Memory B cell (primary cell): ENCODE results near the gene FHIT.

Source experiments
- ATAC-seq: fragments of 150-1000 bp; cut with Tn5 transposase; 2 replicates; pipeline ENCODE4 v1.10.0; 2021; ENCODE audit warnings: low read depth, mild to moderate bottlenecking, moderate library complexity
- DNase-seq, 2 donors: peaks; one replicate each; pipeline ENCODE4 v3.0.0; 2022; ENCODE audit warnings: low spot score in 2 of 2
- H3K27ac Mint-ChIP-seq: one replicate; pipeline ENCODE4 v1.8.0; 2022; ENCODE audit warnings: mild to moderate bottlenecking, moderate library complexity, mixed read lengths
- H3K27me3 Mint-ChIP-seq: one replicate; pipeline ENCODE4 v1.8.0; 2022; ENCODE audit warnings: mixed read lengths
- H3K36me3 Mint-ChIP-seq: one replicate; pipeline ENCODE4 v1.8.0; 2022; ENCODE audit warnings: mild to moderate bottlenecking, mixed read lengths
- H3K4me1 Mint-ChIP-seq: one replicate; pipeline ENCODE4 v1.8.0; 2022; ENCODE audit warnings: mixed read lengths
- H3K4me3 Mint-ChIP-seq: one replicate; pipeline ENCODE4 v1.8.0; 2022; ENCODE audit warnings: mild to moderate bottlenecking, moderate library complexity, mixed read lengths
- H3K9me3 Mint-ChIP-seq: one replicate; pipeline ENCODE4 v1.8.0; 2022; ENCODE audit warnings: mixed read lengths

Gene FHIT

DNA sequence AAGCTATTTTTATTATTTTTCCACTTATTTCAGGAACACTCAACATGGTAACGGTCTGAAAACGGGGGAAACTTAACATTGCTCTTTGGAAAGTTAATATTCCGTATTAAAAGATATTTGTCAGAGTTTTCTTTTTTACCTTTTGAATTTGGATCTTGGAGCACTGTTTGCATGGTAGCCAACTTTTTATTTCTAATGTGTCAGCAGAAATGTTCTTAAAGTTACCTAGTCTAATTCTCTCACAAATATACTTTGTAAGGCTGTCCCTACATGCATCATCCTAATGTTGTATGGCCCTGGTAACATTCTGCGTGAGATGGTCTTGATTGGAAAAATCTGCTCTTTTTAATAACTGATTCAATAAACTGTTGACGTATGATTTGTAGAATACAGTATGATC, 719.5 kb downstream of the FHIT start:
- H3K27me3 Mint-ChIP-seq = no peaks in the 10 kb centered on the region
- H3K4me1 Mint-ChIP-seq = no peaks in the 10 kb centered on the region
- H3K36me3 Mint-ChIP-seq = peaks cover 2% of the 10 kb centered on the region
- no peaks in the 10 kb centered on the region for H3K9me3 Mint-ChIP-seq
- ATAC-seq (no peak), DNase-seq (no peak)
- H3K4me3 Mint-ChIP-seq = no peak overlapping the region
- H3K27ac Mint-ChIP-seq = no peak overlapping the region

DNA sequence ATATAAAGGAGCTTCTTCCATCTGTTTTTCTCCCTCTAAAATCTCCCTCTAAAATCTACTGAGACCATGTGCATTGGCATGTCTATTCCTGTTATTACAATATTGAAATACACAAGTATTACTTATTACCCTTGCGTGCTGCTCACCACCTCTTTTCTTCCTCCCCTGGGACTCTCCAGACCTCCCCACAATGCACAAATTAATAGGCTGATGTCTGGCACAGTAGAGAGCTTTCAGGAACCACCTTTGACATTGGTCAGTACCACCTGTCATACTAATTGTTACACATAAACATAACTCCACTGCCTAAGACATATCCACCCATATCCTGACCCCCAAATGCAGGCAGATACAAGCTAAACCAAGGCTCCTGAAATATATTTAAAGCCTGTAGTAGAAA, 722.6 kb downstream of the FHIT start:
- H3K27me3 Mint-ChIP-seq = no peaks in the 10 kb centered on the region
- H3K9me3 Mint-ChIP-seq = no peaks in the 10 kb centered on the region

DNA sequence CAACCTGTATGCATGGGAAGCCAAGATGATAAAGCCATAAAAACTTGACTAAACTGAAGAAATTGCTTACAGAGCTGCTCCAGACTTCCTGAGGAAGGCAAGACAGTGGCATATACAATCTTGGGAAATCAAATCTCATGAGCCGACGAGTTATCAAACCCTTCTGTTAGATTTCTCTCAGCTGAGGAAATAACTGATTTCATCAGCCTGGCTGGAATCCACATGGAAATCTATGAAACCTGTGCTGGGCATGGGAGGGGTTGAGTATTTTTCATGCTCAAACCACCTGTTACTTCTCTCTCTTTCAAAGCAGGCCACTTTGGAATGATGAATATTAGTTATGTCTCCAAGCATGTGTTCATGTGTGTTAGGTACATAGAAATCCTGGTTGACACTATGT, 727.7 kb downstream of the FHIT start:
- H3K36me3 Mint-ChIP-seq = no peaks in the 10 kb centered on the region
- H3K9me3 Mint-ChIP-seq = peaks cover 2% of the 10 kb centered on the region
- DNase-seq (no peak), ATAC-seq (no peak)
- no peaks in the 10 kb centered on the region for H3K4me1 Mint-ChIP-seq
- H3K4me3 Mint-ChIP-seq = no peak overlapping the region
- no peak overlapping the region for H3K27ac Mint-ChIP-seq
- H3K27me3 Mint-ChIP-seq = no peaks in the 10 kb centered on the region

More for the DNA sequence above, 722.6 kb downstream of the FHIT start:
- Mint-ChIP-seq H3K27ac (no peak overlapping the region), H3K4me1 (no peaks in the 10 kb centered on the region), H3K4me3 (no peak overlapping the region), H3K36me3 (peaks cover 2% of the 10 kb centered on the region)
- DNase-seq (no peak), ATAC-seq (no peak)

DNA sequence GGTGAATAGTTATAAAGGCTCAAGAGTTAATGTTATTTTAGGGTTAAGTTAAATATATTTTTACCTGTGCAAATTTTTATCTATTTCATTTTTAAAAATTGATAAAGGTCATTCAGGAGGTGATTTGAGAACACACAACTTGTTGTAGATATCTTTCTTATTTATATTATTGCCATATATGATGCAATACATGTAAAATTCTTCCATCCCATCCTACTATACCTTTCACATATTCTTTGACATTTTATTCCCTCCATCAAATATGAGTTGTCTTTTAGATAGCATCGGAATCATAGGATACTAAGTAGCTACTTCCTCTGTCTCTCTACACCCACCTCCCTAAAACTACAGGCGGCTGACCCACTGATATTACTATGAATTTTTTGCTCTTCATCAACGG, 734.1 kb downstream of the FHIT start:
- peaks cover 1% of the 10 kb centered on the region for H3K9me3 Mint-ChIP-seq
- no peak for ATAC-seq
- H3K4me3 Mint-ChIP-seq = no peak overlapping the region
- DNase-seq = no peak
- no peaks in the 10 kb centered on the region for H3K4me1 Mint-ChIP-seq
- no peaks in the 10 kb centered on the region for H3K36me3 Mint-ChIP-seq
- no peak overlapping the region for H3K27ac Mint-ChIP-seq
- H3K27me3 Mint-ChIP-seq = no peaks in the 10 kb centered on the region

DNA sequence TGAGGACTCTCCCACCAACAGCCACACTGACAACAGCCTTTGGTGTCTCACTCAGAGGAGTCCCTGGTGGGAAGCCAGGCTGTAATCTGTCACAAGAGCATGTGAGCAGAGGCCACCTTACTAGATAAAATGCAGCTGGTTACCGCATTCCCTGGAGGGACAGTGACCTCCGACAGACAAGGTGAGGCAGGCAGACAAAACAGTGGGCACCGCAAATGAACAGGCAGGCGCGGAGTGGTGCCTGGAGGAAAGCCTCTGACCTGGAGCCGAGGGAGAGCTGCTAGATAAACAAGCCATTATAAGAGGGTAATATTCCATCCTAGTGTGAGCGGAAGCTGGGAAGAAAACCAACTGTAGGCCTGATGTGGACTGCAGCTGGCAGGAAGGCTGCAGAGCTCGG, 736.4 kb downstream of the FHIT start:
- H3K27ac Mint-ChIP-seq = no peak overlapping the region
- no peaks in the 10 kb centered on the region for H3K36me3 Mint-ChIP-seq
- ATAC-seq = no peak

DNA sequence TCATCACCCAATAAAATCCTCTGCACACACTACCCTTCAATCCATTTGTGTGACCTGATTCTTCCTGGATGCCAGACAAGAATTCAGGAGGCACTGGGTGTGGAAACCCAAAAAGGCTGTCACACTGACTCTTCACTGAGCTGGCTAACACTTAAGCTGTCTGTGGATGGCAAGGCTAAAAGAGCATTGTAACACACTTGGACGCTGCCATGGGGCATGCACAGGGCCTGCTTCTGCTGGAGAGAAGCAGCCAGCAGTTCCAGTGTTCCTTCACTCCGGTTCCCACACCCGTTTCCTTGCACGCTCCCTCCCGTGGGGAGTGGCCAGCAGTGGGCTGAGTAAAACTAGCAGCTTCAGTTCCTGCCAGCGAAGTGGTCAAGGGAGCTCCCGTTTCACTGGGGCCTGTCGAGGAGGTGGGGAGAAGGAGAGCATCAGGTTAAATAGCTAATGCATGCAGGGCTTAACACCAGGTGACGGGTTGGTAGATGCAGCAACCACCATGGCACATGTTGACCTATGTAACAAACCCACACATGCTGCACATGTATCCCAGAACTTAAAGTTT, 737.1 kb downstream of the FHIT start:
- H3K27ac Mint-ChIP-seq = no peak overlapping the region
- no peaks in the 10 kb centered on the region for H3K36me3 Mint-ChIP-seq
- no peaks in the 10 kb centered on the region for H3K27me3 Mint-ChIP-seq
- ATAC-seq (no peak), DNase-seq (no peak)
- H3K4me1 Mint-ChIP-seq = no peaks in the 10 kb centered on the region
- H3K9me3 Mint-ChIP-seq = peaks cover 1% of the 10 kb centered on the region
- H3K4me3 Mint-ChIP-seq = no peak overlapping the region

More for the DNA sequence above, 736.4 kb downstream of the FHIT start:
- no peak for DNase-seq
- H3K9me3 Mint-ChIP-seq = peaks cover 1% of the 10 kb centered on the region
- no peak overlapping the region for H3K4me3 Mint-ChIP-seq
- H3K4me1 Mint-ChIP-seq = no peaks in the 10 kb centered on the region
- no peaks in the 10 kb centered on the region for H3K27me3 Mint-ChIP-seq

DNA sequence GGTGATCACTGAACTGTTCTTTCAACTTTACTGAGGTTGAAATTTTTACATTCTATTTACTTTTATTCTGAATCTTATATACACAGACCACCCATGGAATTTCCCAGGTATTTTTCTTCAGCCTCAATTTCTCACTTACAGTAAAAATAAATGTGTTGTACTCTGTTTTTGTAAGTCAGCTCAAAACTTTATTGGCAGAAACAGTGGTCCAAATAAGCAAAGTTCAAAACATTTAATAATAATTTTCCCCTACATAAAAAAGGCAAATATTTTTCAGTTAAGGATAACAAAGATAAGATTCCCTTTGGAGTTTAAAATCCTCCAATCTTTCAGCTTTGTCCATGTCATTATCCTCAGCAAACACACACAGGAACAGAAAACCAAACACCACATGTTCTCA, 738.0 kb downstream of the FHIT start:
- H3K4me3 Mint-ChIP-seq = no peak overlapping the region

DNA sequence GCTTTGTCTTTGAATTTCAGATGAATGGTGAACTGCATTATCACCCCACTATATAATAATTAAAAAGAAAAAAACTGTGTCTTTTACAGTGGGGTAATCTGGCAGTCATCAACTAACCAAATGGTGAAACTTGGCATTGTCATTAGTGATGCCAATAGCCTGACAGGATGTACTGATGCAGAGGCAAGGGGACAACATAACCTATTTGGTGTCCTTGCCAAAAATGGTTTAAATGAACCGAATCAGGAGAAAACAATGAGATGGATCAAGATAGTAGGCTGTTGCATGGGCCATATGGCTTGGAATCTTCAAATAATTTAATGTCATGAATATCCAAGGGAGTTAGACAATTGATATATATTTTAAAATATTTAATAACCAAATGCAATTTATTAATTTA, 738.7 kb downstream of the FHIT start:
- Mint-ChIP-seq H3K4me1 (no peaks in the 10 kb centered on the region), H3K27ac (no peak overlapping the region), H3K4me3 (no peak overlapping the region), H3K27me3 (no peaks in the 10 kb centered on the region), H3K9me3 (peaks cover 1% of the 10 kb centered on the region), H3K36me3 (no peaks in the 10 kb centered on the region)
- DNase-seq (no peak), ATAC-seq (no peak)

More for the DNA sequence above, 738.0 kb downstream of the FHIT start:
- Mint-ChIP-seq H3K27me3 (no peaks in the 10 kb centered on the region), H3K4me1 (no peaks in the 10 kb centered on the region), H3K36me3 (no peaks in the 10 kb centered on the region), H3K9me3 (peaks cover 1% of the 10 kb centered on the region), H3K27ac (no peak overlapping the region)
- no peak for DNase-seq
- no peak for ATAC-seq

DNA sequence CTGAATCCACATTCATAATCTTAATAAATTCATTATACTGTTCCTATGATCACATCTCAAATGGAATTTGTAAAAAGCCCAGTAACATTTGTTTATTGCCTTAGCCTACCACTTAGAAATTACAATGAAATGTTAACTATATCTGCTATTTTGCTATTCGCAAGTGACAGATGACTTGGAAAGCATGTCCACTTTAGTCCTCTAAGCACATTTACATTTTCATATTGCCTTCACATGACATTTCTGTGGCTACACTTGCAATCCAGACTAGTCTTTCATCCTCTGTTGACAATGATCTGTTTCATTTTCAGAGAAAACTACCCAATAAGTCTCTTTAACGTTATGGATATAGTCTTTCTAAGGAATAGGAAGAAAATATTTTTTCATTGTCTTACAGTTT, 741.8 kb downstream of the FHIT start:
- no peak overlapping the region for H3K27ac Mint-ChIP-seq
- peaks cover under 1% of the 10 kb centered on the region for H3K4me1 Mint-ChIP-seq
- ATAC-seq (no peak), DNase-seq (no peak)
- H3K9me3 Mint-ChIP-seq = peaks cover 1% of the 10 kb centered on the region
- H3K4me3 Mint-ChIP-seq = no peak overlapping the region
- H3K27me3 Mint-ChIP-seq = no peaks in the 10 kb centered on the region
- H3K36me3 Mint-ChIP-seq = no peaks in the 10 kb centered on the region

DNA sequence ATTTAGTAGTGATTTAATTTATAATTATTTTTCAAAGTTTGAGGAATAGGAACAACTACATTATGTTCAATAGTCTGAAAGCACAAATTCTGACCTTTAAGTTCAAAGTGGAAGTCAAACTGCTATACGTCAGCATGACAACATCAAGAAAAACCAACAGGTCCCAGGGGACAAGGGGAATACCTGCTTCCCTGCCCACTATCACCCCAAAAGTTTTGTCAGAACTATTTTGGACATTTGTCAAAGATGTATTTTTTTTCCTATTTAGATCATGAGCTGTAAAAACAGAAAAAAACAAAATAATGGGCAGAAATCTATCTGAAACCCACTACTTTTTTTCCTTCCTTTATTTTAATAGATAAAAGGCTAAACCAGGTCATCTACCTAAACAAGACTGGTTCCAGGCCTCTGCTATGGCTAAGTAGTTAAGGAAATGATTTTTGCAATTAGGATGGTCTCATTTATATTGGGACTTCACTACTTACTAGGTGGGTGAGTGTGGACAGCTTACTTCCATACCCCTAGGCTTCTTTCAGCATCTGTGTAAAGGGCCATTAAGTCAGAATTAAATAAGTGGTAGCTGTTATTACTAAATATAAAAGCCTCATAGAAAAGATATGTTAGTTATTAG, 746.3 kb downstream of the FHIT start:
- no peak overlapping the region for H3K4me3 Mint-ChIP-seq
- DNase-seq = no peak
- peaks cover 1% of the 10 kb centered on the region for H3K9me3 Mint-ChIP-seq
- ATAC-seq = peak; percentile 66
- H3K27ac Mint-ChIP-seq = no peak overlapping the region
- H3K27me3 Mint-ChIP-seq = no peaks in the 10 kb centered on the region
- H3K36me3 Mint-ChIP-seq = no peaks in the 10 kb centered on the region
- peaks cover 2% of the 10 kb centered on the region for H3K4me1 Mint-ChIP-seq

DNA sequence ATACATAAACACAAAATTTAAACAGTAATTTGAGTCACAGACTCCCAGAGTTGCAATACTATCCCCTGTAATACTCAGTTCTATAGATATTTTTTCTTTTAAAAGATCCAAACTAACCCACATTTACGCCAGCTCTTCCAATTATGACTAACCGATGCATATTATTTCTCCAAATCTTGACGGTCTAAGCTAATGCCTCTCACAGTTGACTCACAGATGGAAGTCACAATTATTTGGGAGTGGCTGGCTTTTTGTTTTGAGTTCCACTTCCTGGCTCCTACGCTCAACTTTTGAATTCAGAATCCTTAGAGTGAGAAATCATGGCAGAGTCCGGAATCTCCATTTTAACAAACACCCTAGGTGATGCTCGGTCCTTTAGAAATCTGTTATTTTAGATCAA, 749.9 kb downstream of the FHIT start:
- Mint-ChIP-seq H3K27me3 (peaks cover 1% of the 10 kb centered on the region), H3K4me3 (no peak overlapping the region), H3K27ac (no peak overlapping the region), H3K9me3 (peaks cover 1% of the 10 kb centered on the region), H3K36me3 (no peaks in the 10 kb centered on the region), H3K4me1 (peaks cover 2% of the 10 kb centered on the region)
- no peak for ATAC-seq
- DNase-seq = no peak

DNA sequence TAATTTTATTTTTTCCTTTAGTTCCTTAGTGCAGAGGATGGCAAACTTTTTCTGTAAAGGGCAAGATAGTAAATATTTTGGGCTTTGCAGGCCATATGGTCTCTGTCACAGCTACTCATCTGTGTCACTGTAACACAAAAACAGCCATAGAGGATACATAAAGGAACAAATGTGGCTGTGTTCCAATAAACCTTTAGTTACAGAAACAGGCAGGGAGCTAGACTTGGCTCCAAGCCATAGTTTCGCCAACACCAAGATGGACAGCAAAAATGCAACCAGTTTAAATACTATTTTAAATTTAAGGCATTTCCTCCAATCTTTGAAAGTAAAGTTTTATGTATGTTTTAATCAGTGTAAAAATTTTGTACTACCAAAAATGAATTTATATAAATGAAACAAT, 753.4 kb downstream of the FHIT start:
- no peaks in the 10 kb centered on the region for H3K4me1 Mint-ChIP-seq
- H3K36me3 Mint-ChIP-seq = no peaks in the 10 kb centered on the region
- ATAC-seq (no peak), DNase-seq (no peak)
- peaks cover 1% of the 10 kb centered on the region for H3K27me3 Mint-ChIP-seq
- H3K4me3 Mint-ChIP-seq = no peak overlapping the region
- no peaks in the 10 kb centered on the region for H3K9me3 Mint-ChIP-seq
- H3K27ac Mint-ChIP-seq = no peak overlapping the region

DNA sequence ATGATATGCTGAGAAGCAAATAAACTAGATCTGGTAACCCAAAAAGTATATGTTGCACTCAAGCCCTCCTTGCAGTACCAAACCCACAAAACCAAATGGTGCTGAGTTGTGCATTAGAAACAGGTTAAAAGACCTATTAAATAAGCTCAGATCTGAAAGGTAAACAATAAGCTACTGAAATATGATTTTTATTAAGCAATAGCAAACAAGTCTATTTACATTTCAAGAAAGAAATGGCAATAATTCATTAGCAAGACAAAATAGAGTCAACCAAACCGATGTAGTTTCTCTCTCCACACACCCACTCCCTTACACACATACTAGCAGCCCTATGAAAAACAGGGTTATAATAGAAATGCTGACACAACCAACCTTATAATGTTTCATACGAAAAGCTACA, 760.3 kb downstream of the FHIT start:
- Mint-ChIP-seq H3K27ac (no peak overlapping the region), H3K4me3 (no peak overlapping the region), H3K27me3 (no peaks in the 10 kb centered on the region), H3K9me3 (no peaks in the 10 kb centered on the region), H3K4me1 (no peaks in the 10 kb centered on the region), H3K36me3 (no peaks in the 10 kb centered on the region)
- no peak for ATAC-seq
- DNase-seq = no peak

DNA sequence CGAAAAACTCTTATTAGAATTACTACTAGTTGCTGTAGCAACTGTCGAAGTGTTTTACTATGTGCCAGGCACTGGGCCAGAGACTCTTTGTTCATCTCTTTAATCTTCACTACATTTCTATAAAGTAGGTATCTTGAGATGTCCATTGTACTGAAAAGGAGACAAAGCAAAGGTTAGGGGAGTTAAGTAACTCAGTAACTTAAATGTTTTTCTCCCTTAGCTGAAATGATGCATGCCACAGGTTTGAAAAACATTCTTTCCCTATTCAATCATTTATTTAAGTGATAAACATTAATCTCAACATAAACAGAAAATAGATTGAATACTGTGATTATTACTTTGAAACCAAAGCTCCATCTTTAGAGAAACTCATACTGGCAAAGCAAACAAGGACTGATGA, 776.2 kb downstream of the FHIT start:
- no peak for ATAC-seq
- Mint-ChIP-seq H3K9me3 (peaks cover 4% of the 10 kb centered on the region), H3K36me3 (no peaks in the 10 kb centered on the region), H3K27me3 (no peaks in the 10 kb centered on the region), H3K4me1 (no peaks in the 10 kb centered on the region), H3K4me3 (no peak overlapping the region), H3K27ac (no peak overlapping the region)
- no peak for DNase-seq

DNA sequence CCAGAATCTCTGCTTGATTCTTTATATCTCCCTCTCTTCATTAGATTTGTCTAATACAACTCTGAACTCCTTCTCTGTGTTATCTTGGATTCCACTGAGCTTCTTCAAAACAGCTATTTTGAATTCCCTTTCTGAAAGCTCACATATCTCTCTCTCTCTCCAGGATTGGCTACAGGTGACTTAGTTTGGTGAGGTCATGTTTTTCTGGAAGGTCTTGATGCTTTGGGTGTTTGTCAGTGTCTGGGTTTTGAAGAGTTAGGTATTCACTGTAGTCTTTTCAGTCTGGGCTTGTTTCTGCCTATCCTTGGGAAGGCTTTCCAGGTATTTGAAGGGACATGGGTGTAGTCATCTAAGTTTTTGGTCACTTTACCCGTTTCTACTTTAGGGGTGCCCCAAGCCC, 781.8 kb downstream of the FHIT start:
- Mint-ChIP-seq H3K27me3 (no peaks in the 10 kb centered on the region), H3K36me3 (peaks cover 2% of the 10 kb centered on the region)

More for the DNA sequence above, 781.8 kb downstream of the FHIT start:
- ATAC-seq (no peak), DNase-seq (no peak)
- no peaks in the 10 kb centered on the region for H3K4me1 Mint-ChIP-seq
- H3K4me3 Mint-ChIP-seq = no peak overlapping the region
- peaks cover 21% of the 10 kb centered on the region for H3K9me3 Mint-ChIP-seq
- H3K27ac Mint-ChIP-seq = no peak overlapping the region
